Adipocyte (in vitro differentiated cells): ENCODE results near the gene RRP8.

Experiments
- DNase-seq: peaks from one replicate; pipeline ENCODE4 v3.0.0-alpha.2; 2015; ENCODE audit warnings: low read depth
- H3K27me3 ChIP-seq: replicated peaks from 2 replicates; pipeline ENCODE4 v1.7.0; 2013; ENCODE audit warnings: mild to moderate bottlenecking, low read length, moderate library complexity; ENCODE audit not compliant: control insufficient read depth, insufficient read depth
- H3K36me3 ChIP-seq: 2 replicates; pipeline ENCODE4 v1.7.0; 2013; ENCODE audit warnings: low read length, mild to moderate bottlenecking, moderate library complexity; ENCODE audit not compliant: control insufficient read depth, insufficient read depth, severe bottlenecking
- H3K4me1 ChIP-seq: 2 replicates; pipeline ENCODE4 v1.7.0; 2013; ENCODE audit warnings: mild to moderate bottlenecking, low read length, moderate library complexity; ENCODE audit not compliant: control insufficient read depth, insufficient read depth
- H3K4me3 ChIP-seq: 2 replicates; pipeline ENCODE4 v1.7.0; 2013; ENCODE audit warnings: mild to moderate bottlenecking, low read length, moderate library complexity
- H3K9ac ChIP-seq: 2 replicates; pipeline ENCODE4 v1.7.0; 2013; ENCODE audit warnings: mild to moderate bottlenecking, low read length, moderate library complexity
- H3K9me3 ChIP-seq: 2 replicates; pipeline ENCODE4 v1.7.0; 2013; ENCODE audit warnings: mild to moderate bottlenecking, low read length, moderate library complexity; ENCODE audit not compliant: control insufficient read depth

Gene RRP8

GRCh38 chr11:6631361-6631890 lies 28.0 kb upstream of the RRP8 start:
- H3K36me3 ChIP-seq = no peaks in the 10 kb centered on the region
- H3K4me1 ChIP-seq = peaks cover 10% of the 10 kb centered on the region
- H3K9ac ChIP-seq = no peak overlapping the region
- H3K4me3 ChIP-seq = no peak overlapping the region
- no peaks in the 10 kb centered on the region for H3K9me3 ChIP-seq
- DNase-seq = no peak
- H3K27me3 ChIP-seq = no peaks in the 10 kb centered on the region

DNA sequence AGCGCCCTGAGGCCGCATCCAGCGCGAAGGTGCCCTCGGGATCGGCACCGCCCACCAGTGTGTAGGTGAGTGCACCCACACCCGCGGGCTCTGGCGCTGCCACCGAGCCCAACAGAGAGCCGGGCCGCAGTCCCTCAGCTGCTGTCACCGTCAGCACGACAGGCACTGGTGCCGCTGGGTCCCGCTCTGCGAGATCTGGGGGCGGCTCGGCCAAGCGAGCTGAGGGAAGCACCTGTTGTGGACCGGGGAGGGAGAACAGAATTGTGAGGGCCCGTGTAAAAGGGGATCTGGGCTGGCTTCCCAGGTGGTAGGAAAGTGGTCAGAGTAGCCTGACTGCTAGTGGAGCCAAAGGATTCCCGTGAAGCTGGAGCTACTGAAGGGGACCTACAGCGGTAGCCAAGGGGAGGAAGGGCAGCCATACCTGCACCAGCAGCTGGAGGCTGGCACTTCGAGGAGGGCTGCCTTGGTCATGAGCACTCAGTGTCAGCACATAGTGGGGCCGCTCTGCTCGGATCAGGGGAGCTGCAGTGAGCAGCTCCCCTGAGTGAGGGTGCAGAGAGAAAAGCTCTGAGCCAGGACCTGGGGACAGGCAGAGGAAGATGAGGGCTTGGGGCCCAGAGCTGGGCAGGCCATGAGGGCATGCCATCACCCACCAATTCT lies 27.3 kb upstream of the RRP8 start:
- H3K36me3 ChIP-seq = no peaks in the 10 kb centered on the region

DNA sequence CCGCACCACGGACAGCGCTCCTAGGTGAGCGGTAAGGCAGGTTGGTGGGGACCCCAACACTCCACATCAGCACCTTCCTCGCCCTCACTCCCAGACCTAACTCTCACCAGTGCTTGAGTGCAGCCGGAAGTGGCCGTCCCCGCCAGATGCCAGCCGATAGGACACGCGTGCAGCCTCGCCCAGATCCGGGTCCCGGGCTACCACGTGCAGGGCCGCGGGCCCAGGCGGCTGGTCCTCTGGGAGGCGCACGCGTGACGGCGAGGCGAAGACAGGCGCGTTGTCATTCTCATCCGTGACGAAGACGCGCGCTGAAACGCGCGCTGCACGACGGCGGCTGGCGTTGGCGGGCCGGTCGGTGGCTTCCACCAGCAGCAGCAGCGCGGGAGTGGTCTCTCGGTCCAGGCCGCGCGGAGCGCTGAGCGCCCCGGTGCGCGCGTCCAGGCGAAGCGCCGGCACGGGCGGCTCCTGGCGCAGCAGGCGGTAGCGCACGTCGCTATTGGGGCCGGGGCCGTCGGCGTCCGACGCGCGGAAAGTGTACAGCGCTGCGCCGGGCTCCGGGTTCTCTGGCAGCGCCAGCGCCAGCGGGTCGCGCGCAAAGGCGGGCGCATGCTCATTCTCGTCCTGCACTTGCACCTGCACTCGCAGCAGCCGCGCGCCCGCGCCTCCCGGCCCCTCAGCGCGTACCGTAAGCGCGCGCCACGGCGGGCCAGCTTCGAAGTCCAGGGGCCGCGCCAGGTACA lies 26.6 kb upstream of the RRP8 start:
- no peak overlapping the region for H3K4me3 ChIP-seq
- H3K9me3 ChIP-seq = no peaks in the 10 kb centered on the region
- H3K27me3 ChIP-seq = peaks cover 4% of the 10 kb centered on the region
- H3K4me1 ChIP-seq = peaks cover under 1% of the 10 kb centered on the region
- DNase-seq = no peak
- no peak overlapping the region for H3K9ac ChIP-seq
- H3K36me3 ChIP-seq = no peaks in the 10 kb centered on the region

More for the DNA sequence above, 27.3 kb upstream of the RRP8 start:
- no peak overlapping the region for H3K4me3 ChIP-seq
- H3K9ac ChIP-seq = no peak overlapping the region
- DNase-seq = no peak
- peaks cover 8% of the 10 kb centered on the region for H3K4me1 ChIP-seq
- no peaks in the 10 kb centered on the region for H3K27me3 ChIP-seq
- H3K9me3 ChIP-seq = no peaks in the 10 kb centered on the region

DNA sequence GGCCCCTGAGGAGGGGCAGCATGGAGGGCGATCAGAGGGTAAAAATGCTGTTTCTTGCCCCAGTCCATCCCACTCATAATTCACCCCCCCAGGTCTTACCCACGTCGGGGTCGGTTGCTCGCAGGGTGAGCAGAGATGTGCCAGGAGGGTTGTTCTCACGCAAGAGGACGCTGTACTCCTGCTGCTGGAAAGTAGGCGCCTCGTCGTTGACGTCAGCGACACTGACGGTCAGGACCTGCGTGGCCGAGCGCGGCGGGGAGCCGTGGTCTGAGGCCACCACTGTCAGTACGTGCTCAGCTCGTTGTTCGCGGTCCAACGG lies 26.1 kb upstream of the RRP8 start:
- no peak for DNase-seq
- Histone ChIP-seq H3K4me1 (no peaks in the 10 kb centered on the region), H3K9me3 (no peaks in the 10 kb centered on the region), H3K36me3 (no peaks in the 10 kb centered on the region), H3K4me3 (no peak overlapping the region), H3K27me3 (peaks cover 9% of the 10 kb centered on the region), H3K9ac (no peak overlapping the region)

GRCh38 chr11:6628526-6628925 lies 25.1 kb upstream of the RRP8 start:
- Histone ChIP-seq H3K36me3 (no peaks in the 10 kb centered on the region), H3K27me3 (peaks cover 15% of the 10 kb centered on the region), H3K9me3 (no peaks in the 10 kb centered on the region), H3K4me3 (no peak overlapping the region), H3K9ac (no peak overlapping the region), H3K4me1 (no peaks in the 10 kb centered on the region)
- no peak for DNase-seq

DNA sequence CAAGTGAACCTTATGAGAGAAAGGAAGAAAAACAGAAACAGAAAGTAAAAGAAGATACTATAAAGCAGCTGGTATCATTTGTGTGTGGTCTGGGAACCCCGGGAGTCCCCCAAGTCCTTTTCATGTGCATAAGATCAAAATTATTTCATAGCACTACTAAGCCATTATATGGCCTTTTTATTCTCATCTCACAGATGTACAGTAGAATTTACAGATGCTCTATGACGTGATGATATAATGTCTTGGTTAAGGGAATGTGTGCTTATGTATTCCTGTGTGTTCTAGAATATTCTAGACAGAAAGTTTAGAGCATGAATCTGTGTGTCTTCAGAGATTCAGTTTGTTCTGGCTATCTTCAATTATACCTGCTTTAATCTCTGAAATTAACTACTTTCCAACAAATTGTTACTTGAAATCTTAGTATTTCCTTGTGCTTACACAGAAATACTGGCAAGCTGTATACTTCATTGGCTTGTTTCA lies 24.4 kb upstream of the RRP8 start:
- Histone ChIP-seq H3K27me3 (peaks cover 15% of the 10 kb centered on the region), H3K36me3 (no peaks in the 10 kb centered on the region), H3K4me3 (no peak overlapping the region), H3K9me3 (no peaks in the 10 kb centered on the region), H3K9ac (no peak overlapping the region), H3K4me1 (no peaks in the 10 kb centered on the region)
- no peak for DNase-seq

DNA sequence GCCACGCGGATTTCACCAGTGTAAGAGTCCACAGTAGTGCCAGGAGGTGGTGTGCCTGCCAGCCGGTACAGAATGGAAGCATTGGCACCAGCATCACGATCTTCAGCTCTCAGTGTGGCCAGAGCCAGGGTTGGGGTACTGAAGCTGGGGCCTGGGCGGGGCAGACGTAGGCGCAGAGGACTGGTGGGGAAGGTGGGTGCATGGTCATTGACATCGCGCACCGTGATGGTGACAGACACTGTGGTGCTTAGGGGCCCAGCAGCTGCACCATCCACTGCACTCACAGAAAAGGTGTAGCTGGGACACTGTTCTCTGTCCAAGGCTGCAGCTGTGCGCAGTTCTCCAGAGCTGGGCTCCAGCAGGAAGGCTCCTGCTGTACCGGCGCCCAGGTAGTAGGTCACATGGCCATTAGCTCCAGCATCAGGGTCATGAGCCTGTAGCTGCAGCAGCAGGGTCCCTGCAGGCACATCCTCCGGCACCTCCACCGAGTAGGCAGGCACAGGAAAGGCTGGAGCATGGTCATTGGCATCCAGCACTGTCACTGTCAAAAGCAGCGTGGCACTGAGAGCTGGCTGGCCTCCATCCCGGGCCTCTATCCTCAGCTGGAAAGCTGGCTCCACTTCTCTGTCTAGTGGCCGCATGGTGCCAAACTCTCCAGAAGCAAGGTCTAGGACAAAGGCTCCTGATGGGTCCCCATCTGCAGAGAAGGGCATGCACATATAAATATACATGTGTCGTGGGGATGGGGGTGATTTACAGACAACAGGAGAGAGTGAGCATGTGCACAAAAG lies 23.8 kb upstream of the RRP8 start:
- H3K9me3 ChIP-seq = no peaks in the 10 kb centered on the region
- H3K4me1 ChIP-seq = no peaks in the 10 kb centered on the region
- H3K9ac ChIP-seq = no peak overlapping the region
- DNase-seq = no peak
- H3K4me3 ChIP-seq = no peak overlapping the region
- peaks cover 15% of the 10 kb centered on the region for H3K27me3 ChIP-seq
- H3K36me3 ChIP-seq = no peaks in the 10 kb centered on the region

- H3K9ac ChIP-seq = no peak overlapping the region
- DNase-seq = no peak
- H3K4me1 ChIP-seq = no peaks in the 10 kb centered on the region
- no peaks in the 10 kb centered on the region for H3K36me3 ChIP-seq
- no peak overlapping the region for H3K4me3 ChIP-seq
- H3K9me3 ChIP-seq = no peaks in the 10 kb centered on the region
- peaks cover 15% of the 10 kb centered on the region for H3K27me3 ChIP-seq
Measured at GRCh38 chr11:6625832-6626420, 22.5 kb upstream of the RRP8 start.

DNA sequence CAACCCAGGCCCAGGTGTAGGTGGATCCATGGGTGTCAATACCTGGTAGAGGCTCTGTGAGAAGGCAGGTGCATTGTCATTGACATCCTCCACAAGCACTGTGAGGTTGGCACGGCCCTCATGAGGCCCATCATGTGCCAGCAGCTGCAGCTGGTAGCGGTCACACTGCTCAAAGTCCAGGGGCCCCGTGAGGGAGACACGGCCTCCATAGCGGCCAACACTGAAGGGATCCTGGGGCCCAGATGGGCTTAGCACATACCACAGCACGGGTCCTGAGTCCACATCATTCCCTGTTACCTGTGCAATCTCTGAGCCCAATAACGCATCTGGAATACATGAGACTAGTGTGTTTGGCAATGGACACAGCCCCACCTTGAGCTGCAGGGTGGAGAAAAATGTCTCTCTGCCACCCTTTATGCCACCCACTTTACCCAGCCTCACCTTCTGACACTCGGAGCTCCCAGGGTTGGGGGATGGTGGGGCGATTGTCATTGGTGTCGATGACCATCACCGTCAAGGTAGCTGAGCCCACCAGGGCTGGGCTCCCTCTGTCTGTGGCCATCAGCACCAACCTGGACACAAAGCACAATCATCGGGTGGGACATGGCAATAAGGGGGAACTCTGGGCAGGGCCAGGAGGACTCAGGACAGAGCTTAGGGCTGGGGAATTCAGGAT lies 21.9 kb upstream of the RRP8 start:
- Histone ChIP-seq H3K9ac (no peak overlapping the region), H3K27me3 (peaks cover 15% of the 10 kb centered on the region), H3K9me3 (no peaks in the 10 kb centered on the region), H3K36me3 (no peaks in the 10 kb centered on the region), H3K4me3 (no peak overlapping the region), H3K4me1 (no peaks in the 10 kb centered on the region)
- DNase-seq = no peak

- Histone ChIP-seq H3K9ac (no peak overlapping the region), H3K4me3 (no peak overlapping the region), H3K36me3 (no peaks in the 10 kb centered on the region), H3K4me1 (peaks cover under 1% of the 10 kb centered on the region), H3K27me3 (peaks cover 15% of the 10 kb centered on the region), H3K9me3 (no peaks in the 10 kb centered on the region)
- no peak for DNase-seq
Measured at GRCh38 chr11:6623391-6624363, 20.3 kb upstream of the RRP8 start.
